Superior temporal gyrus (tissue), 1 donor: Measurements from ENCODE around the gene B4GALT6.

ENCODE experiments used
- DNase-seq: peaks from one replicate; pipeline ENCODE4 v3.0.0-alpha.2; 2016; ENCODE audit errors: extremely low spot score

Gene B4GALT6

DNA sequence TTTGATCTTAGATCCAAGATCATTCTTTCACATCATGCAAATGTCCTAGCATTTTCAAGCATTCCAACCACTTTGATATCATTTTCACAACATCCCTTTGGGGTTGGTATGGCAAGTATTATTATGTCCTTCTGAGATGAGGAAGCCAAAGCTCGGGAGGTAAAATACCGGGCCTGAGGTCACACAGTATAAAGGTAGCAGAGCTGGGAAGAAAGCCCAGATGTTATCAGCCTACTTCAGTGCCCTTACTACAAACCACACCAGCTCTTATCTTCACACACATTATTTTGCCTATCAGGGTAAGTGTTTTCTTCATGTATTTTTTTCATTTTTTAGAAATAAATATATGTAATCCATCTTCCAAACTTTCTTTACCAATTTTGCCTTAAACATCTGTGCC is 4.2 kb upstream of the B4GALT6 start:
- DNase-seq = no peak

DNA sequence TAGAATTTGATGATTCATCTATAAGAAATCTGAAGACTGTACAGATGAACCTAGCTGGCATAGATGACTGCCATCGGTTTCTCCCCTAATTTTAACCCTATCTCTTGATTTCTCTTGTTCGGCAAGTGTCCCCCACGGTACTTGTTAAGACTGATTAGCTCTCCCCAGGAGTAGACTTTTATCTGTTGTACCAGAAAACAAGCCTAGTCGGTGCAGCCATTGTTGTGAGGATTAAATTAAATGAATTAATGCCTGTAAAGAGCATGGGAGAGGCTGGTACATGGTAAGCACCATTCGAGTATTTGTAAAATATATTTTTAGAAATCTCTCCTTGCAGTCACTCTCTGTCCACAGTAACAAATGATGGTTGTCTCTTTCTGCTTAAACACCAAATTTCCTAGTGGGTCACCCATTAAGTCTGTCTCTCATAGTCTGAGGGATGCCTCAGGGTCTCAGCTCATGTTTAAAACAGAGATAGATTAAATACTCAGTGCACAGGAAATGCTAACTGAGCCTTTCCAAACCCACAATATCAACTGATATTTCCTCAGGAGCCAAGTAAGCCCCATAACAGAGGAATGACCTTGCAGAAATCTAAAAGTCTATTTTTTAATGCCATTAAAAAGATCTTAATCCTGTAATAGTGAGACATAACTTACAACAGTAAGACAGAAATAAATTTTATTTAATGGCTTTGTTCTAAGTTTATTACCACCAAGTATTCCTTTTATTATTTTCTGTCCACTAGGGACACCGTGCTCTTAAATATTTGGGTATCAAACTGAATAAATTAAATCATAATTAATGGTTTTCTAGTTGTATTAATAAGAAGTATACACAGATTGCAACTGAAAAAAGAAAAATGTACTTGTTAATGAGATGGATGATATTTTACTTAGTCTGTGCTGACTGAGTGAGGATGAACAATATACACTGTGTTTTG is 2.9 kb upstream of the B4GALT6 start:
- DNase-seq = no peak

DNA sequence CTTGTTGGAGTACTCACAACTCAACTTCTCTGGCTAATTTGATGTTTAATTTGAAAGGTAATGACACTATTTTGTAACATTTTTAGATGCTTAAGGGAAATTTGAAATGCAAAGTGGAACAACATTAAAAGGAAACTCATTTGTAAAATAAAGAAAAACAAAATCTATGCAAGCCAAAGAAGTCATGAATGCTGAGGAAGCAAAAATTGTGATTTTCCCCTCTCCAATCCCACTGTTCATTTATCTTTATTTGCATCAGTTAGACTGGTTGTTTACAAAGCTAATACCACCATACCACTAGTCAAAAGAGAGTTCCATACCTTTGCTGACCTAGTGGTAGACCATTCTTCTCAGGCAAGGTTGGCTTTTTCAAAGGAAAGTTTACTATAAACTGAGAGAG is 2.2 kb upstream of the B4GALT6 start:
- no peak for DNase-seq

DNA sequence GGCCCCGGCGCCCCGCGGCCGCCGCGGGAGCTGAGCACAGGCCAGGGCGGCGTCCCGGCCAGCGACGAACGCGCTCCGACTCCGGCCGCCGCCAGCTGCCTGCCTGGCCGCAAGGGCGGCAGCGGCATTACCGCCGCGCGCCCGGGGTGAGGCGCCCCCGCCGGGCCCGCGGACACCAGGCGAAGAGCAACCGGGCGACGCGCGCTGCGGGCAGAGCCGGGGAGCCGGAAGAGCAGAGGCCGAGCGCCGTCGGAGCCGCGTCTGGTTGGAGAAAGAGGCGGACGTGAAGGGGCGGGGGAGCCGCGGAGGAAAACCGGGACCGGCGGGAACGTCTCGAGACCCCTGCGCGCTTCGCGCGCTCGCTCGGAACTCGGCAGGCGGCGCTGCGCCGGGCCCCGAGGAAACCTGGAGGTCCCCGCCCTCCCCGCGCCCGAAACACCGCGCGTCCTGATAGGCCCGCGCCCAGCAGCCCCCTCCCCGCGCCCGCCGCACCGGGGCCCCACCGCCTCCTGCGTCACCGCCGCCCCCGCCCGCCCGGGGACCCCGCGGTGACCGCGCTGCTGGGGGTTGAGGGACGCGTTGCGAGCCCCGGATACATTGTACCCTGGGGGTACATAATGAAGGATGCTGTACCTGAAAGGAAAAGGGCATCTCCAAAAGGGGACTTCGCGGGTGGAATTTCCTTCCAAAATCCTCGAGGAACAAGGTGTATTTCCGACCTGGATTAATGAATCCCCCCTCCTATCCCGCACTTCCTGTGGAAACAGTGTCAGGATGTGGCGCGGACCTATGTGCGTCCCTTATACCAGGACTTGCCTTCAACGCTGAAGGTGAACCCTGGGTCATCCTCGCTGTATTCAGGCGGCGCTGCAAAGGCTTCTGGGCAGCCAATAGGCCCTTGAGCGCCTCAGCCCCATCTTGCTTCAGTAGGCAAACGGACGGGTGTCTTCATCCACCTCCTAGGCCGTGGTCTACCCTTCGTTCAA is 1.0 kb upstream of the B4GALT6 start:
- DNase-seq = no peak

DNA sequence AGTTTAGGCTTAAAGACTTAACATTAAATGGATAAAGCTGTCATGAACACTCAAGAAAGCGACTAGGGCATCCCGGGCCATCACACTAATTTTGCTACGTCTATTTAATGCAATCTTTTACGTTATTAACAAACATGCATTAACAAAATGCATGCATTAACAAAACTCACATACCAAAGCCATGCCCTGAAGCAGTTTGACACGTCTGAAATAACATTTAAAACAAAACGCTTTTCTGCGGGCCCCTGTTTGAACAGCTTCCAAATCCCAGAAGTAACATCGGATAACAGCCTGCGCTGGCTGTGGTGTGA is 458 bp downstream of the B4GALT6 start:
- no peak for DNase-seq

DNA sequence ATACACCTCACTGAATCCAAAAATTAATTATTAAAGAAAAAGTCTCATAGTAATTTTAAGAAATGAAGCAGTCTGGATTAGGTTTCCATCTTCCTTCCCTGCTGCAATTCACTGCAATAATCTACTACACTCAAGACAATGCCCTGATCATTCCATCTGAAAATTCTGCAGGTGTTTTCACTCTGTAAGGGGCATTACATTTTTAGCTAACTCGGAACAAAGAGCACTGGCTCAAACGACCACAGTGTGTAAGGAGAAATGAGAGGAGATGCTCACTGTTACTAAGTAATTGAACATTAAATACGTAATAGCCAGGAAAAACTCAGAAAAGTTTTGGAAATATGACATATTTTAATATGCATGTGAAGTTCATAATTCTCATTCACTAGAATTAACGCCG is 1.3 kb downstream of the B4GALT6 start:
- DNase-seq = no peak

DNA sequence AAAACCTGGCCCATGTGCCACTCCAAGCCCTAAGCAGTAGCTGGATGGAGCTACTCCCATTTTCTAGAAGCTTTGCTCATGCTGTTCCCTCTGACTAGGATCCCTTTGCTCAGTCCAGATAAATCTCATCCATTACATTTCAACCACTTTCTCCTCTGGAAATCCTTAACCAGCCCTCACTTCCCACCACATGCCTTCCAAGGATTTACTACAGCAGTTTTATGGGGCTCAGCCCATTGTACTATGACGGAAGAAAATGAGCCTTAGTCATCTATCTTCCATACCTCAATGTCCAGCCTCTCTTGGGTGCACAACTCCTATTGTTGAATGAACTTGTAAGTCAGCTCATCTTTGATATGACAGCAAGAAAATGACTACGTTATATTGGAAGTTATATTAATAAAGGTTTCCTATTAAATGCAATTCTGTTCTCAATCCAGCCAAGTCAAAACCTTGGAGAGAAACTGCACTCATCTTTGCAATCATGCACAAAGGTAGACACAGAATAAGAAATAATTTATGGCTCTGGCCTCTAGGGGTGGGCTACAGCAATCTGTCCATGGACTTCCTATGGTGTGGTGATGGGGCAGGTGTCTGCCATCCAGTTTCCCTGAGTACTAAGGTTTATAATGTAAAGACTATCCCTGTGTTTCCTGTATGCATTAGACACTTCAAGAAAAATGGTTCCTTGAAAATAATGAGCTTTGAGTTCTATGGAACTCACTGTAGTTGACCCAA is 3.4 kb downstream of the B4GALT6 start:
- no peak for DNase-seq

DNA sequence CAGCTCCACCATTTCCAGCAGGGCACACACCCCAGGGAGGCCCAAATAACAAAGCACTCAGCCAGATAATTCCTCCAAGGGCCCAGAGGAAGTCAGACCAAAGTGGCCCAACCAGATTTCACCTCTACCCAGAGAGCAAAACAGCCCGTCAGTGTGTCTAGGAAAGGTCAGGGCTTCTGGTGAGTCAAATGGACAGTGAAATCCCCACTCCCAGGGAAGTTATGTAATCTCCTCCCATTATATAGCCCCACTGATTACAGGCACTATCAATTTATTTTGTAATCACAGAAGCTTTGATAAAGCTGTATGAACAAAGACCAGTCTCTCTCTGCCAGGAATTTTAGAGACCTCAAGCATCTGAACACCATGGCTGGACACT is 4.0 kb downstream of the B4GALT6 start:
- DNase-seq = no peak

DNA sequence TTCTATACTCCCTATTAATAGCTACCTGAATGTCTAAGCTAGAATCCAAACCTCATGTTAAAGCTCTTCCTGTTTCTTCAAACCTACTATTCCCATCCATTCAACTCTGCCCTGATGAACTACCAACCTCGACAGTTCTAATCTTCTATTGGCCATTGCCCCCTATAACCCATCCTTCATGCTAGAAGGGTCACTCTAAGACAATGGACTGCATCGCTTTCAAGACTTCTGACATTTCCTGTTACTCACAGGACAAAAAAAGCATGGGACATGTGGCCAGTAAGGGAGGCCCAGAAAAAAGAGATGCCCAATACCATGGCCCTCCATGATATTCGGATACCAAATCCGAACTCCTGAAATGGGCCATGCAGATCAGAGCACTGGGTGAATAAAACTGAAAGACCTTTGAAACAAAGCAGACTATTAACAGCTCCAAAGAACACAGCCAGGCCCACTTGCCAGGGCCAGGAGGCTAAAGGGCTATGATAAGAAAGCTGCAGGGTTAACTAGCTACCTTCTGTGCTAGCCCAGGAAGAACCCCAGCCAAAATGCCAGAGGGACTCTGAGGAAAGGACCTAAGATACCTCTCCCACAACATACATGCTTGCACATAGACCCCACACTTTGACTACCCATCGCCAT is 4.5 kb downstream of the B4GALT6 start:
- no peak for DNase-seq

DNA sequence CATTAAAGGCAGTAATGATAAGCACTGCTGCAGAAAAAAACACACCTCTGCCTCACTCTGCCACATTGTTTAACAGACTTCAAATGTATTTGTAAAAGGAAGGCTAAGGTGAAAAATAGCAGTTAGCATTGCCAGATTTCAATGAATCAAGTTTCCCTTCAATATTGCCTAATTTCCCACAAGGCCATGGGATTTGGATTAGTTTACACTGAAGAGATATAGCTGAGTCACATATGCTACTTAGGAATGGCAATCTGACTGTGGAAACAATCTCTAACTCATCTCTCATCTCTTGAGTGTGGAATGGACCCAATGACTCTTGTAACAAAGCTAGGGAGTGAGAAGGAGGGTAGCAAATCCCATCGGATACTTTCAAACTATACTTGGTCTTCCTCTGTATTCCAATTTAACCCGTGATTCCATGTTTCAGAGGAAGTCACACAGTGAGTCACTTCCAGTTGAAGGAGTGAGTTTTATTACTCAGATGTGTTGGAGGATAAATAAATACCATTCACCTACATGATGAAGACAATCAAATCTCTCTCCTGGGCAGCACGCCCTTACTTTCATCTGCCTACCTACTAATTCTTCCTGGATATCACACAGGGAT is 5.1 kb downstream of the B4GALT6 start:
- DNase-seq = no peak

DNA sequence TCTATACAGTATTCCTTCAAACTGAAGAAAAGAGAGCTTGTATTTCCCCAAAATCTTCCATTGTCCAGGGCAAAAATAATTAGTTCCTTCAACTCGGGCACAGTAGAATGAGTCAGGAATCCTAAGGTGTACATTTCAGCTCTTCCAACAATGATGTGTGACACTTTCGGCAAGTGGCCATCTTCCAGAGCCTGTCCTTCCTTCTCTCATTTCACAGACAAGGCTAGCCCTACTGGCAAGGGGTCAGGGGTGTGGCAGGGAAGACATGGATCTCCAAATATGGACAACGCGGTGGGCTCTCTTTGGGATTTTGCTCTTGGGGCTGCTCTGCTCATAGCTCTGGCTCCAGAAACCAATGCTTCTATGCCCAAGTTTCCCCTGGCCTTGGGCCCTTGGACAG is 6.0 kb downstream of the B4GALT6 start:
- no peak for DNase-seq

DNA sequence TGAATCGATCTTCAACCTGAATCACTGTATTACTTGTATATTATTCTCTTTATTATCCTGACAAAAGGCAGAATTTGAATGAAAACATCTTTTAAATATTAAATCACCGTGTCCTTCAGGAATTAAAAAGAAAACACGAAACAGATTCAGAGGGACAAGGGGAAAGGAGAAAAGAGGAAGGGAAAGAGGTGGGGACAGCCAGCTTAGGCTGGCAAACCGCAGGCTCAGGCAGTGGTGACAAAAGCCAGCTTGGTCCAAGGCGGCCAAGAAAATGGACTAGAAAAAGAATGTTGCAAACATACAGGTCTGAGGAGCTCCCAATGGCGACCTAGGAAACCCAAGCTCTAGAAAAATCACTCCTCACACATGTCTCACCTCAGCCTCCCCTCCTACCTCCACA is 6.8 kb downstream of the B4GALT6 start:
- DNase-seq = no peak

DNA sequence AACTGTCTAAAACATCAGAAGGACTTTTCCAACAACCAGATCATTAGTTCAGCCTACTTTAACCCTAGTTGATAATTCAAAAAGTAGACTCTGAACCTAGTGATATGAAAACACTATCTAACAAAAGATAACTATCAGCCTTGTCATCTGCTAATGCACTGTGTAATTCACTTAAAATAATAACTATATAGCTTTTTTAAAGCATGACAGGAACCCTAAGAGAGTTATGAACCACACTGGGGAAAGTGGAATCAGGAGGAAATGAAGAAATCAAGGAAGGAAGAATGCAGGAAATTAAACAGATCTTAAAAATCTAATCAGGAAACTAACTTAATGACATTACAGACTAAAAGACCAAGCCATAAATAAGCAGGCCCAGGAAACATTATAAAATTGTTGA is 9.0 kb downstream of the B4GALT6 start:
- DNase-seq = no peak

DNA sequence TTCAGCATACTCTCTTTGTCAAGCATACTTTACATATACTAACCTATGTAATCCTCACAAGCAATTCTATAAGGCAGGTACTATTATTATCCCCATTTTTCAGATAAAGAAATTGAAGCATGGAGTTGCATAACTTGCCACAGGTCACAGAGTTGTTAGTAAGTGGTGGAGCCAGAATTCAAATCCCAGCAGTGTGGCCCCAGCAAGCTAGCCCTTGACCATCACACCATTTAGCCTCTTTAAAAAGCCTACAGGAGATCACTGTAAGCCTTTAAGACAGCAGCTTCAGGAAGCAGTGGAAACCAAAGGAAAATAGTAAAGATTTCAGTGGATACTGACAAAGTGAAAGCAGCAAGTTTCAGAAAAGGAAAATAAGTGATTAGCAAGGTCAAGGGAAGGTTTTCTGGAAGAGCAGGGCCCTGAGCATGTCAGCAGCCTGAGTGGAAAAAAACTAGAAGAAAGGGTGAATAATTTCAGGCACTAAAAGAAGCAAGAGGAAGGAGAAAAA is 11.7 kb downstream of the B4GALT6 start:
- DNase-seq = no peak

DNA sequence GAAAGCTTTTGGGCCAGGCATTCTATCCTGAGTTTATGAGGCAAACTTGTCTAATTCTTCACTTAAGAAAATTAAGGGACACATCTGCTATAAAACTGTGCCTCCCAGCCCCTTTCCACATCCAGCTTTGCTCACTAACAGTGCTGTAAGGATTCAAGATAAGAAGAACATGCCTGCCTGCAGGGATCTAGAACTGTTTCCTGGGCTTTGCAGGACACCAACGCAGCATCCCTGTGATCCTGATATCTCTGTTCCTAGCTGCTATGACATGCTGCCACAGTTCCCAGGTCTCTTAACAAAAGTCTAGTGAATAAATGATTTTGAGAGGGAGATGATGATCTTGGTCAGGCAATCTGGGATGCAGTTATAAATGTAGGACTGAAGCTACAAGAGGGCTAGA is 12.4 kb downstream of the B4GALT6 start:
- no peak for DNase-seq

DNA sequence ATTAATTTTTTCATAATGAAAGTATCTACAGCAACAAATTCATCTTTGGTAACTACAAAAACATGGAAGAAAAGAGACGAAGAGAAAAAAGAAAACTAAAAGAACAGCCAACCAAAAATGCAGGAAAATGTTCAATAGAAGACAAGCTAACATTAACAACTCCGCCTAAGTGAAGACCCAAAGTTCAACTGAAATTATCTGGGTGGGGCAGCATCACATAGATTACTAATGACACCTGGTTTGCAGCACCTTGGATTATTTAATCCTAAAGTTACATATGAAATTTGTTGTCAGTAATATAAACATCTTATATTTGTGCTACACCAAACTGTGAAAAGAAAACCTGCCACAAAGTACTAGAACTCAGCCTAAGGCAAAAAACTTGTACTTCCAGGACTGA is 14.8 kb downstream of the B4GALT6 start:
- no peak for DNase-seq

DNA sequence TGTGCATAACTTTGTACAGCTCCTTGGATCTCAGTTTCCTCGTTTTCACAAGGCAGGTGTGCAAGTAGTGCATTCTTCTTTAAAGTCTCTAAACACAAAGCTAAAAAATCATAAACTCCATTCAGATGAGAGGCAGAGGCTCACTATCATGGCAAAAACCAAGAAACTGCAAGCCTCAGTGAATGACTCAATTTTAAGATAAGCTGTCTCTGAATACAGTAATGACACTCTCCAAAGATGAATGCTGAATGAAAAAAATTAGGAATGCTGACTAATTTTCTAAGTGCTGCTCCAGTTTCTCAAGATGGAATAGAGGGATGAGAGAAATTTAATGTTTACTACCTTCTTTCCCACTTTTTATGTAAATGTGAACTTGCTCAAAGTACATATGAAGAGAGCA is 17.2 kb downstream of the B4GALT6 start:
- no peak for DNase-seq

DNA sequence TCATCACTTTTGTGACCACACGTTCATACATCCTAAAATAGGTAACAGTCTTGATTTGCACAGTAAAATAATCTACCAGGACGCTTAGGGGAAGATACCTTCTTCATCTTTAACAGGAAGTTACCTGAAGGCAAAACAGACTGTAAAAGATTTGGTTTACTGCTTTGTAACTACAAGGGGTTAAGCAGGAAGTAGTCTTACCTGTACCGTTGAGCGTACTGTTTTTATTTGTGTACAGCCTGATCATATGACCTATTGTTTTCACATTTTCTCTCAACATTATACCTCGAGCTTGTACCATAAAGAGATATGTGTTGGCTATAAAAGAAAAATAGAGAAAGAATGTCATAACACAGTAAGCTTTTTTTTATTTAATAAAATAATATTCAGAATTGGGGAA is 18.3 kb downstream of the B4GALT6 start:
- DNase-seq = no peak

DNA sequence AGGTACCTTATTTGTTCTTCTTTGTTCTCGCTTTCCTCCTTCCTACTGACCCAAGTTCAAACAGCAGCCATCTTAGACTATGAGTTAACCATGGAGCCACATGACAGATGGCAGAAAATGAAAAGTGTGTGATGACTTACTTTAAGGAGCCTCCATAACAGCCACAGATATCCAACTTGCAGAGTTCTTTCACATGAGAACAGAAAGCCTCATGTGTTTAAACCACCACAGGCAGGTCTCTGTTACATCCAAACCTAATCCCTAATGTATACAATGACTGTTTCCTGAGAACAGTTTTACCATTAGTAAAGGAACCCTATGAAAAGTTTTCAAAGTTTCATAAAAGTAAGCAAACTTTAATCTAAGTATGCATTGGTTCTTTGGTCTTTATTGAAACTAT is 20.3 kb downstream of the B4GALT6 start:
- DNase-seq = no peak

DNA sequence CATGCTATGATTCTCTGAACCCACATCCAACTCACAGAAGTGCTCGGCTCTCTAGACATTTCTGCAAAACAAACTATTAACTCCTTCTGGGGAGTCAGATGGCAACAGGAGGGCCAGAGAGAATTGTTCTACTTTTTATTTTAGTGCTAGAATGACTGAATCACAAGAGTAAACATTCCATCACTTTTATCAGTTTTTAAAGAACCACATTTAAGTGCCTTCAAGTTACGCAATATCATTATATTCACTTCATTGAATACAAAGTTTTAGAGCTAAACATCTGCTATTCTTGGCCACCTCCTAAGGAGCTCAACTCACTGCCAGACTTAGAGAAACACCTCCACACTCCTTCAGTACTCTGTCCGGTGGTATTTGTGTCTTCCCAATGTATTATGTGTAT is 22.4 kb downstream of the B4GALT6 start:
- peak; percentile 10 for DNase-seq

DNA sequence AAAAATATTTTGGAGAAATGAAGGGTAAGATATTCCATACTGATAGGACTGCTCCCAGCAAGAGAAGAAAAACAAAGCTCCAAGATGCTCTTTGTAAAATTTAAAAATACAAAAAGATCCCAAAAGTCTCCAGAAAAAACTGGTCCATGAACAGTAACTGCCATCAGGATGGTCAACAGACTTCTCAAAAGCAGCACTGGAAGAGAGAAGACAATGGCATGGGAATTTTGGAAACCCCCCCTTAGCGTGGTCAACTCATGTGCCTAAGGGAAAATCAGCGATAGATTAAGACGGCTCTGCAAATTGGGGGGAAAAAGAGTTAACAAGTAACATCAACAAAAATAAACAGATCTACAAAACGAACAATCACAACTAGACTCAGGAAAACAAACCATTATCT is 23.6 kb downstream of the B4GALT6 start:
- DNase-seq = no peak
